ENCODE measurements around the gene TPBG.

Gene TPBG

DNA sequence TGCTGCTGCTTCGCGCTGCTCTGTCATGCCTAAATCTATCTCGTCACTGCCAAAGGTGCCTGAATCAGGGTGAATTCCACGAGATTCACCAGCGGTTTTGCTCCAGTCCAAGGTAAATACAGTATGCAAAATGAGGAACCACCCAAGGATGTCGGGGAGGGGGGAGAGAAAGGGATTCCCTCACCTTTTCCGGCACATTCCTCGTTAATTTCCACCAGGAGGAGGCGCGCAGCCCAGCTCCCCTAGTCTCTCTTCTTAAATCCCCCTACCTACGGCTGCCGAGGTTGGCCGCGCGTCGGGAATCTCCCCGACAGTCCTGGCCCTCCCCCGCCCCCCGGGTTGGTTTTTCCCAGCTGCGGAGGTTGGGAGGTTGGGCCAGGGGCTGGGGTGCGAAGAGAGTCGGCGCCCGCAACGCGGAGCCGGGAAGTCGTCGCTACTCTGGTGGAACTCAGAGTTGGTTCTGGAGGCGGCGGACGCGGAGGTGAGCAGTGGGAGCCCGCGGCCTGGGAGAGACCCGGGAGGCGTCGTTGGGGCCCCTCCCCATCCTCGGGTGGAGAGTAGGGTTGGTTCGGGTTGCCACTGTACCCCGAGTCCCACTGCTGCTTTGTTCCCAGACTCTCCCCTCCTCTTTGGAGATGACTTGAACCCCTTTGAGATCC, at the start of gene TPBG:
Gene TPBG (plus strand): TSS at position 390 of the 659 bp plus-strand sequence. CDS start 1,145 bp downstream, outside the sequence.
- DNase-seq (ENCODE audit: low spot score), result peak; percentile 82

DNA sequence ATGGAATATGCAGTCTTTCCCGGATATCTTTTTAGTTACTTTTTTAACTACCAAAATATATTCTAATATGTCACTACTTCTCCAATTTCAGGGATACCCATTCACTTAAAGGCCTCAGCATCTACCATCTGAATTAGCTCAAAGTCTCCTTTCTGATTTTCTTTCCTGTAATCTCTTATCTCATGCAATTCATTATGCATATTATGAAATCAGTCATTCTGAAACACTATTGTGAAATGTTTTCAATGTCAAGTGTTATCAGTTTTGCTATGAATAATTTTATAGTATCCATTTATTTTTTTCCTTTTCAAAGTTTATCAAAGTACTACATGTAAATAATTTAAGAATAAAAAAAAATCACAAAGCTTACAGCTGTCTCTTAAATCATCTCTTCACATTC, 41.2 kb upstream of the TPBG start:
- DNase-seq (ENCODE audit: low spot score), result no peak

GRCh38 chr6:82329766-82330165, 33.9 kb upstream of the TPBG start:
- DNase-seq (ENCODE audit: low spot score), result no peak

GRCh38 chr6:82330171-82330804, 33.3 kb upstream of the TPBG start:
- DNase-seq (ENCODE audit: low spot score), result no peak

- peak; percentile 5 for DNase-seq (ENCODE audit: low spot score)
Observed at GRCh38 chr6:82331031-82331773, 32.4 kb upstream of the TPBG start.

GRCh38 chr6:82333781-82334180, 29.8 kb upstream of the TPBG start:
- DNase-seq (ENCODE audit: low spot score), result no peak

- no peak for DNase-seq (ENCODE audit: low spot score)
Observed at GRCh38 chr6:82337688-82338257, 25.8 kb upstream of the TPBG start.

DNA sequence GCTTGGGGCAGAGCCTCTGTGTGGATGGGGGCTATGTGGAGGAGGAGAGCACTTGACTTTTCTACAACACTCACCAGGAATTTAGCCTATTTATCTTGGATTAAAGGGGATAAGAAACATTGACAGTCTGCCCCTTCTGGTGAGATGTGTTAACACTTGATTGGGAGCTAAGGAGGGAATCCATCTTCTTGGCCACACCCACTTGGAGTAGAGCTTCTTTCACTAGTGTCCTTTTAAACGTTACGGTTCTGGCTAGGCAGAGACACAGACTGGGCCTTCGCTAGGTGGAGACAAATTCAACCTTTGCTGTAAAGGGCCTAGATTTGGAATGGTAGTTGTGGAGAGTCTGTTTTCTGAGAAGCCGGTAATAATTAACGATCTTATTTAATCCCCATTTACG, 15.5 kb upstream of the TPBG start:
- no peak for DNase-seq (ENCODE audit: low spot score)

GRCh38 chr6:82353848-82354247, 9.8 kb upstream of the TPBG start:
- no peak for DNase-seq (ENCODE audit: low spot score)

DNA sequence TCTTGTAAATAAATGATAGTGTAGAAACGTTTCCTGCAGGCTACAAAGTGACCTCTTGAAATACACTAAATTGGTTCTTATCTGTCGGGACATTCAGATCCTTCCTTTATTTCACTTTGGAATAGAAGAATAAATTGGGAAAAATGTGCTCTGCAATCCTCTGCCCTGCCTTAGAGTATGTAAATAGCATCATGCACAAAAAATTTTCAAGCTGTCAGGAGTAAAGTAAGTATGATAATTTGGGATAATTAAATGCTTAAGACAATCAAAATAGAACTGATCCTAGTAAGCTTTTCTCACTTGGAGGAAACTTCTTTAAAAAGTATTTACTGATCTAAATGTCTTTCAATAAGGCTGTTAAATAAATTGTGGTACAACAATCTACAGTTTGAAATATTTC, 3.1 kb upstream of the TPBG start:
- DNase-seq (ENCODE audit: low spot score), result no peak

- DNase-seq (ENCODE audit: low spot score), result no peak
Observed at GRCh38 chr6:82361631-82362030, 2.0 kb upstream of the TPBG start.

- no peak for DNase-seq (ENCODE audit: low spot score)
Observed at GRCh38 chr6:82362144-82362543, 1.5 kb upstream of the TPBG start.

DNA sequence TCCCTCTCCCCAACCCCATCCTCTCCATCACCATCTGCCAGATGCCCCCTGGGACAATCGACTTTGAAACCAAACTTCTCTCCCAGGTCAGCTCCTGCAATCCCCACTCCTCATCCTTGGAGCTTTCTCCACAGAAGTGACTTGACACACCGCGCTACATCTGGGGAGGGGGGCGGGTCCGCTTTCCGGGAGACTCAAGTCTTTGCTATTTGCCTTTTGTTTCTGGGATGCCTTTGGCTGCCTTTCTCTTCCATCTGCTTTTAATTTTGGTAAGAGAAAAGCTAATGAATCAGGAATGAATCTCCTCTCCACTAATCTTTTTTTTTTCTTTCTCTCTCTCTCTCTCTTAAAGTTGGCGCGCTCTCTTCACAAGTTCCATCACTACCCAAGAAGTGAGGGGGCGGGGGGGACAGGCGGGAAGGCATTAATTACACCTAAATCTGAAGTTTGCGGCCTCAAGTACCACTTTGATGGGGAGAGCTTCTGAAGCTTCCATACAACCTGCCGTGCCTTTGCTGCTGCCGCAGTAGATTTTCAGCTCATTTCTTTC, 664 bp upstream of the TPBG start:
- DNase-seq (ENCODE audit: low spot score), result peak; percentile 76

GRCh38 chr6:82364087-82365015, 734 bp downstream of the TPBG start:
- peak; percentile 69 for DNase-seq (ENCODE audit: low spot score)

DNA sequence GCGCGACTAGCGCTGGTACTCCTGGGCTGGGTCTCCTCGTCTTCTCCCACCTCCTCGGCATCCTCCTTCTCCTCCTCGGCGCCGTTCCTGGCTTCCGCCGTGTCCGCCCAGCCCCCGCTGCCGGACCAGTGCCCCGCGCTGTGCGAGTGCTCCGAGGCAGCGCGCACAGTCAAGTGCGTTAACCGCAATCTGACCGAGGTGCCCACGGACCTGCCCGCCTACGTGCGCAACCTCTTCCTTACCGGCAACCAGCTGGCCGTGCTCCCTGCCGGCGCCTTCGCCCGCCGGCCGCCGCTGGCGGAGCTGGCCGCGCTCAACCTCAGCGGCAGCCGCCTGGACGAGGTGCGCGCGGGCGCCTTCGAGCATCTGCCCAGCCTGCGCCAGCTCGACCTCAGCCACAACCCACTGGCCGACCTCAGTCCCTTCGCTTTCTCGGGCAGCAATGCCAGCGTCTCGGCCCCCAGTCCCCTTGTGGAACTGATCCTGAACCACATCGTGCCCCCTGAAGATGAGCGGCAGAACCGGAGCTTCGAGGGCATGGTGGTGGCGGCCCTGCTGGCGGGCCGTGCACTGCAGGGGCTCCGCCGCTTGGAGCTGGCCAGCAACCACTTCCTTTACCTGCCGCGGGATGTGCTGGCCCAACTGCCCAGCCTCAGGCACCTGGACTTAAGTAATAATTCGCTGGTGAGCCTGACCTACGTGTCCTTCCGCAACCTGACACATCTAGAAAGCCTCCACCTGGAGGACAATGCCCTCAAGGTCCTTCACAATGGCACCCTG, 1.6 kb downstream of the TPBG start:
- peak; percentile 41 for DNase-seq (ENCODE audit: low spot score)

DNA sequence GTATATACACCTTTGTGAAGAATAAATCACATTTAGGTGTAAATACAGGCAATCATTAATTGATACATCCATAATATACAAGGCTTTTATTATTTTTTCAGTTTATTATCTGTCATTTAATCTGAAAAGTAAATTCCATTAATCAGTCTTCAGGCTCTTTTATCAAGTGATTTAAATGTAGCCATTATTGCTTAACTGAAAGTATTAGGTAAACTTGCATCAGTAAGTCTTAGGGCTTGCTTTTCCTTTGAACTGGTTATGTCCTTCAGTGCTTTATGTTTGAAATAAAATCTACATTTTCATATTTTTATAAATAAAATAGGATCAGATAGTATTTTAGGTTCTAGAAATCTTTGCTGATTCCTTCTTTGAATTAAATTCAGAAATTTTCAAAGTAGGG, 4.1 kb downstream of the TPBG start:
- no peak for DNase-seq (ENCODE audit: low spot score)

- DNase-seq (ENCODE audit: low spot score), result no peak
Observed at GRCh38 chr6:82370788-82371187, 7.2 kb downstream of the TPBG start.

DNA sequence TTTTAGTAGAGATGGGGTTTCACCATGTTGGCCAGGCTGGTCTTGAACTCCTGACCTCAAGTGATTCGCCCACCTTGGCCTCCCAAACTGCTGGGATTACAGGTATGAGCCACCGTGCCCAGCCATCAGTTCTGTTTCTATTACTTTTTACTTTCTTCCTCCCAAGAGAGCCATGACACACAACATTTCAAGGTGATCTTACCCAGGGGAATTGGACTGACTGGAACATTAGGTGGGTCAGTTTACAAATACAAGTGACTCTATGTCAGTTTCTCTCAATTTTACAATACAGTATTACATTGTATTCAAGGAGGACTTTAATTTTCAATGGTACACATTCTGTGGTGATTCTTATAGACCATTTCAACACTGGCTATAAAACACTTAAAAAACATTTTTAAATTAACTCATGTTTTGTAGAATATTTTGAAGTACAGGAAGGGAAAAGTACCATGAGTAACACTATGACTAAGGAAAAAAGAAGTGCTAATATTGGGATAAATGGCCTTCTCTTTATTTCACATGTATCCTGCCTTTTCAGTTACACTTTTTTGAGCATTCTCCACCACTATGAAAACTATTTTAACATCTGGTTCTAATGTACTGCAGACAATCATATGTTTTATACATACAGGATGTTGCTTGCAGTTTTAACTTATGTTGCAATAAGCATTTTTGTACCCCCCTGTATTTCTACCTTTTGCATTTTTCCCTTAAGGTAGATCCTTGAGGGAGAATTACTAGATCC, 8.4 kb downstream of the TPBG start:
- DNase-seq (ENCODE audit: low spot score), result no peak

- DNase-seq (ENCODE audit: low spot score), result no peak
Observed at GRCh38 chr6:82372656-82373055, 9.0 kb downstream of the TPBG start.

DNA sequence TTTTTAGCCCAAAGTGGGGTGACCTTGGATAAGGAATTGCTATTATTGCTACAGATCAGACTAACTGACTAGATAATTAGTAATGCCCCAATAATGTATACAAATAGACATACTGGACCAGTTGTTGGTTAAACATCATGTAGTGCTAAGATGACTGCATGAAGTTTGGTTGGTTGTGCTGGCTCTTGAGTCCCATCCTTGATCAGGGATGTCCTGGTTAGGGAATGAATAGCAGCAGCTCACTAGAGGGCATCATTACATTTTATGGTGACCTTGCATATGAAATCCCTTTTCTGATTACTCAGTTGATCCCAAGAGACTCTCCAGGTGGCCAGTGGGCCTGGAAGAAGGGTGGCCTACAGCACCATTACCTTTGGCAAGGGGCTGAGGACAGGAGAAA, 10.9 kb downstream of the TPBG start:
- peak; percentile 21 for DNase-seq (ENCODE audit: low spot score)
